Measurements from ENCODE around the gene PPP3CA. TPM values are rescaled to one million over a fixed set of nuclear protein-coding genes. Genes with fewer than 3 reads are reported as not detected.
A peak's percentile ranks its signal among the peaks of the same experiment; 100 is the strongest.

Gene PPP3CA
- total RNA-seq, 2 donors from 2014 or later: 13.7 to 20.8 TPM

GRCh38 chr4:101199507-101200285 lies 147.6 kb downstream of the PPP3CA start:
- Histone ChIP-seq H3K9me3 (no peaks in the 10 kb centered on the region), H3K36me3 (replicated peaks in 1 of 2; ENCODE audit: insufficient read depth in 1 of 2, low read depth in 2 of 2) (no peaks in the 10 kb centered on the region), H3K4me3 (no peak overlapping the region), H3K4me1 (peaks cover 31% of the 10 kb centered on the region), H3K27me3 (no peaks in the 10 kb centered on the region), H3K27ac (no peak overlapping the region)
- DNase-seq (no peak), ATAC-seq (no peak)
- TF ChIP-seq POLR2A (IDR thresholded peaks at IDR 0.05) (no peak), CTCF (IDR thresholded peaks at IDR 0.05) (no peak)
- intact Hi-C loops (cut with DNase I): no loop called here
- WGBS, 2 donors: 70% methylated on average over 3 of the region's 3 CpGs

GRCh38 chr4:101198682-101199339 lies 148.5 kb downstream of the PPP3CA start:
- Histone ChIP-seq H3K4me1 (peaks cover 31% of the 10 kb centered on the region), H3K9me3 (no peaks in the 10 kb centered on the region), H3K4me3 (no peak overlapping the region), H3K27ac (no peak overlapping the region), H3K27me3 (no peaks in the 10 kb centered on the region), H3K36me3 (replicated peaks in 1 of 2; ENCODE audit: insufficient read depth in 1 of 2, low read depth in 2 of 2) (no peaks in the 10 kb centered on the region)
- TF ChIP-seq CTCF (IDR thresholded peaks at IDR 0.05): no peak
- TF ChIP-seq POLR2A (IDR thresholded peaks at IDR 0.05): no peak
- DNase-seq (no peak), ATAC-seq (no peak)
- intact Hi-C loops (cut with DNase I): no loop called here
- 56 to 64% methylated on average over 4 of the region's 4 CpGs for WGBS, 2 donors

GRCh38 chr4:101197350-101197749 lies 150.0 kb downstream of the PPP3CA start:
- H3K27ac ChIP-seq: no peak overlapping the region
- intact Hi-C loops (cut with DNase I): no loop called here

GRCh38 chr4:101192244-101192643 lies 155.1 kb downstream of the PPP3CA start:
- H3K9me3 ChIP-seq: no peaks in the 10 kb centered on the region
- no peaks in the 10 kb centered on the region for H3K36me3 ChIP-seq (replicated peaks in 1 of 2; ENCODE audit: insufficient read depth in 1 of 2, low read depth in 2 of 2)
- intact Hi-C loops (cut with DNase I): no loop called here
- DNase-seq (no peak), ATAC-seq (no peak)
- H3K4me3 ChIP-seq: no peak overlapping the region
- peaks cover 27% of the 10 kb centered on the region for H3K4me1 ChIP-seq
- no peak for TF ChIP-seq CTCF (IDR thresholded peaks at IDR 0.05)
- TF ChIP-seq POLR2A (IDR thresholded peaks at IDR 0.05): no peak
- peak overlapping the region in 3 of 4 donors; percentile 35 to 77 (median 65) for H3K27ac ChIP-seq
- H3K27me3 ChIP-seq: no peaks in the 10 kb centered on the region

More at GRCh38 chr4:101197350-101197749, 150.0 kb downstream of the PPP3CA start:
- ATAC-seq (peak; percentile 61), DNase-seq (no peak)
- H3K4me3 ChIP-seq: no peak overlapping the region
- no peaks in the 10 kb centered on the region for H3K9me3 ChIP-seq
- WGBS, 2 donors: 20 to 22% methylated on average over 4 of the region's 4 CpGs
- no peaks in the 10 kb centered on the region for H3K27me3 ChIP-seq
- H3K4me1 ChIP-seq: peaks cover 34% of the 10 kb centered on the region
- H3K36me3 ChIP-seq (replicated peaks in 1 of 2; ENCODE audit: insufficient read depth in 1 of 2, low read depth in 2 of 2): no peaks in the 10 kb centered on the region
- no peak for TF ChIP-seq POLR2A (IDR thresholded peaks at IDR 0.05)
- no peak for TF ChIP-seq CTCF (IDR thresholded peaks at IDR 0.05)
